HCT116 (cell line): ENCODE data around the gene DOCK3. TPM values are rescaled to one million over a fixed set of nuclear protein-coding genes. Genes with fewer than 3 reads are reported as not detected.
"Not testable (repeated sequence)": the region's sequence is repeated elsewhere in the genome, so short reads cannot be mapped to it uniquely, and the experiment has no call there.

Source experiments
- ATAC-seq: fragments of 200-7000 bp; cut with Tn5 transposase; 2 replicates; pipeline ENCODE4 v1.9.1; 2020; ENCODE audit warnings: mild to moderate bottlenecking, moderate library complexity
- BruUV-seq: library from RNA; stranded (reverse); fragments of 400-500 nt; replicated peaks from 2 replicates; lab custom pipeline; 2021; lab: Mats Ljungman, UMichigan
- CTCF ChIA-PET: fragments of 300-600 bp; sonication (Branson Sonifier 250); formaldehyde crosslinking; loops from one replicate; lab custom pipeline; 2021; ENCODE audit warnings: antibody characterized with exemption; lab: Charles Lee
- POLR2A ChIA-PET: fragments of 300-600, 350-600 bp; sonication (Branson Sonifier 250); formaldehyde crosslinking; loops from one replicate; lab custom pipeline; 2021; ENCODE audit warnings: antibody characterized with exemption; lab: Charles Lee
- RAD21 ChIA-PET, 2 experiments: fragments of 300-600 bp; sonication (Branson Sonifier 250); formaldehyde crosslinking; loops; one replicate each; lab custom pipeline; 2023; ENCODE audit warnings: low total read pairs in 2 of 2; ENCODE audit not compliant: uncharacterized antibody in 2 of 2, unreplicated experiment in 2 of 2, low non-redundant PET in 1 of 2; lab: Charles Lee
- DNase-seq: peaks from one replicate; pipeline ENCODE4 v3.0.0-alpha.2; 2010; ENCODE audit warnings: low read depth, low spot score
- H2AFZ ChIP-seq: fragments of 200-600 bp; shearing (Covaris generic), sonication (generic); 2 replicates; pipeline ENCODE4 v1.6.1; 2017; ENCODE audit warnings: low read depth, mixed run types, mixed read lengths, antibody characterized with exemption, low read length; ENCODE audit not compliant: poor library complexity, severe bottlenecking
- H3K27ac ChIP-seq: 2 replicates; pipeline ENCODE4 v1.5.1; 2012; ENCODE audit warnings: low read depth, low read length
- H3K27me3 ChIP-seq: fragments of 200-600 bp; sonication (generic); 2 replicates; pipeline ENCODE4 v1.6.1; 2016; ENCODE audit warnings: mixed run types, low read length, mixed read lengths; ENCODE audit not compliant: insufficient read depth
- H3K36me3 ChIP-seq, 2 experiments: fragments of 200-500 bp in 1 of 2; fragments of 200-600 bp in 1 of 2; sonication (Bioruptor generic) in 1 of 2; sonication (generic) in 1 of 2; 2 replicates each; pipeline versions ENCODE4 v1.5.1 to v1.6.1; 2014 to 2016; ENCODE audit warnings: low read length in 2 of 2, inconsistent platforms in 1 of 2, mixed read lengths in 1 of 2, mixed run types in 1 of 2; ENCODE audit not compliant: insufficient read depth in 2 of 2, control insufficient read depth in 1 of 2
- H3K4me1 ChIP-seq, 2 experiments: fragments of 200-600 bp in 1 of 2; sonication (generic) in 1 of 2; 2 replicates each; pipeline versions ENCODE4 v1.5.1 to v1.6.1; 2012 to 2017; ENCODE audit warnings: low read length in 2 of 2, inconsistent platforms in 1 of 2, mild to moderate bottlenecking in 1 of 2, mixed read lengths in 1 of 2, mixed run types in 1 of 2, moderate library complexity in 1 of 2; ENCODE audit not compliant: insufficient read depth in 2 of 2, control insufficient read depth in 1 of 2
- H3K4me2 ChIP-seq: fragments of 200-600 bp; sonication (generic); 2 replicates; pipeline ENCODE4 v1.6.1; 2017; ENCODE audit warnings: mixed run types, low read length, mixed read lengths
- H3K4me3 ChIP-seq, 2 experiments: fragments of 200-600 bp in 1 of 2; sonication (generic) in 1 of 2; replicated peaks in 1 of 2; 2 replicates each; pipeline ENCODE4 v1.5.1; 2011 to 2016; ENCODE audit warnings: low read length in 2 of 2, control low read depth in 1 of 2, low read depth in 1 of 2, mild to moderate bottlenecking in 1 of 2, mixed read lengths in 1 of 2, mixed run types in 1 of 2
- H3K79me2 ChIP-seq: fragments of 200-600 bp; sonication (generic); 2 replicates; pipeline ENCODE4 v1.6.1; 2017; ENCODE audit warnings: mild to moderate bottlenecking, mixed run types, low read length, moderate library complexity, mixed read lengths; ENCODE audit not compliant: insufficient read depth
- H3K9ac ChIP-seq: fragments of 200-600 bp; sonication (generic); 2 replicates; pipeline ENCODE4 v1.6.1; 2016; ENCODE audit warnings: low read length, mixed read lengths
- H3K9me2 ChIP-seq: fragments of 200-600 bp; sonication (generic), shearing (Covaris generic); 2 replicates; pipeline ENCODE4 v1.6.1; 2017; ENCODE audit warnings: mixed run types, mild to moderate bottlenecking, moderate library complexity; ENCODE audit not compliant: insufficient read depth
- H3K9me3 ChIP-seq, 2 experiments: fragments of 200-500 bp in 1 of 2; fragments of 200-600 bp in 1 of 2; sonication (Bioruptor generic) in 1 of 2; sonication (generic) in 1 of 2; 2 replicates each; pipeline ENCODE4 v1.6.1; 2014 to 2017; ENCODE audit warnings: low read length in 2 of 2, mixed read lengths in 2 of 2, inconsistent platforms in 1 of 2, low read depth in 1 of 2, mild to moderate bottlenecking in 1 of 2, mixed run types in 1 of 2, moderate library complexity in 1 of 2; ENCODE audit not compliant: control insufficient read depth in 1 of 2, insufficient read depth in 1 of 2
- H4K20me1 ChIP-seq: fragments of 200-600 bp; sonication (generic), shearing (Covaris generic); 2 replicates; pipeline ENCODE4 v1.6.1; 2017; ENCODE audit warnings: mixed run types, mild to moderate bottlenecking, moderate library complexity; ENCODE audit not compliant: insufficient read depth
- CBX3 ChIP-seq: IDR thresholded peaks from 2 replicates; pipeline ENCODE4 v1.6.1; 2012; ENCODE audit warnings: low read depth
- CEBPB ChIP-seq: IDR thresholded peaks from 2 replicates; pipeline ENCODE4 v1.6.1; 2012; ENCODE audit warnings: low read depth
- EZH2 ChIP-seq: fragments of 200-600 bp; sonication (generic); IDR thresholded peaks from 2 replicates; pipeline ENCODE4 v1.6.1; 2017; ENCODE audit warnings: antibody characterized with exemption, mixed run types
- FOSL1 ChIP-seq: IDR thresholded peaks from 2 replicates; pipeline ENCODE4 v1.6.1; 2012; ENCODE audit warnings: low read depth
- SIN3A ChIP-seq: IDR thresholded peaks from 2 replicates; pipeline ENCODE4 v1.6.1; 2012; ENCODE audit warnings: low read depth
- ZBTB33 ChIP-seq: IDR thresholded peaks from 2 replicates; pipeline ENCODE4 v1.6.1; 2011; ENCODE audit warnings: mild to moderate bottlenecking, low read length, moderate library complexity; ENCODE audit not compliant: insufficient replicate concordance; ENCODE audit errors: extremely low read depth
- ZNF274 ChIP-seq: fragments of 200-500 bp; sonication (Bioruptor generic); IDR thresholded peaks from 2 replicates; pipeline ENCODE4 v1.6.1; 2014; ENCODE audit warnings: mild to moderate bottlenecking, low read depth, low read length, inconsistent platforms
- intact Hi-C: fragments of 100-400 bp; cut with micrococcal nuclease; formaldehyde crosslinking; loops from 2 replicates; pipeline ENCODE4 v1.10.0; 2022
- total RNA-seq: library from RNA; stranded (reverse); gene quantifications from one replicate; pipeline ENCODE4 v1.2.1, GENCODE V29; 2021; ENCODE audit not compliant: unreplicated experiment
- TF ChIP-seq, protein P1 (sequence below): IDR thresholded peaks from 2 replicates; pipeline ENCODE4 v1.6.1; 2012
- TF ChIP-seq, protein P2 (sequence below): IDR thresholded peaks from 2 replicates; pipeline ENCODE4 v1.6.1; 2012; ENCODE audit warnings: low read depth

The DOCK3 gene
- total RNA-seq, 1 experiment from 2014 or later = 4.2 TPM

DNA sequence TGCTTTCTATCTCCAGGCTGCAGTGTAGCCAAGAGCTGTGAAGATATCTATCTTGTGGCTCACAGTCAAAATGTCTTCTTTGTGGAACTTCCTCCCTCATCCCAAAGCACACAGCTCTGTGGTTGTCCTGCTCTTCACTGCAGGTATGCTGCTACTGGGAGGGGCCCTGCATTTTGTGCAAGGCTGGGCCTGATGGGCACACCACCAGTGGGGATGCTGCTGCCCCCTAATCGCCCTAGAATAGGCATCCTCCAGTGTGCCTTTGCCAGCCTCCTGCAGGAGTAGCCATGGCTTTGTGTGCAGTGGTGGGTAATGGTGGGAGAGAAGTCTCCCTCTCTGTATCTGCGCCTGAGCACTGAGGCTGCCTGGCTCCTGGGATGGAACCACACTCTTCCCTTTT, 297.3 kb downstream of the DOCK3 start (continued):
- no peak for TF ChIP-seq ZBTB33
- no peak for TF ChIP-seq EZH2
- TF ChIP-seq SIN3A = no peak
- TF ChIP-seq FOSL1 = no peak
- TF ChIP-seq, protein P1, sequence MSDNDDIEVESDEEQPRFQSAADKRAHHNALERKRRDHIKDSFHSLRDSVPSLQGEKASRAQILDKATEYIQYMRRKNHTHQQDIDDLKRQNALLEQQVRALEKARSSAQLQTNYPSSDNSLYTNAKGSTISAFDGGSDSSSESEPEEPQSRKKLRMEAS = no peak
- TF ChIP-seq, protein P2, sequence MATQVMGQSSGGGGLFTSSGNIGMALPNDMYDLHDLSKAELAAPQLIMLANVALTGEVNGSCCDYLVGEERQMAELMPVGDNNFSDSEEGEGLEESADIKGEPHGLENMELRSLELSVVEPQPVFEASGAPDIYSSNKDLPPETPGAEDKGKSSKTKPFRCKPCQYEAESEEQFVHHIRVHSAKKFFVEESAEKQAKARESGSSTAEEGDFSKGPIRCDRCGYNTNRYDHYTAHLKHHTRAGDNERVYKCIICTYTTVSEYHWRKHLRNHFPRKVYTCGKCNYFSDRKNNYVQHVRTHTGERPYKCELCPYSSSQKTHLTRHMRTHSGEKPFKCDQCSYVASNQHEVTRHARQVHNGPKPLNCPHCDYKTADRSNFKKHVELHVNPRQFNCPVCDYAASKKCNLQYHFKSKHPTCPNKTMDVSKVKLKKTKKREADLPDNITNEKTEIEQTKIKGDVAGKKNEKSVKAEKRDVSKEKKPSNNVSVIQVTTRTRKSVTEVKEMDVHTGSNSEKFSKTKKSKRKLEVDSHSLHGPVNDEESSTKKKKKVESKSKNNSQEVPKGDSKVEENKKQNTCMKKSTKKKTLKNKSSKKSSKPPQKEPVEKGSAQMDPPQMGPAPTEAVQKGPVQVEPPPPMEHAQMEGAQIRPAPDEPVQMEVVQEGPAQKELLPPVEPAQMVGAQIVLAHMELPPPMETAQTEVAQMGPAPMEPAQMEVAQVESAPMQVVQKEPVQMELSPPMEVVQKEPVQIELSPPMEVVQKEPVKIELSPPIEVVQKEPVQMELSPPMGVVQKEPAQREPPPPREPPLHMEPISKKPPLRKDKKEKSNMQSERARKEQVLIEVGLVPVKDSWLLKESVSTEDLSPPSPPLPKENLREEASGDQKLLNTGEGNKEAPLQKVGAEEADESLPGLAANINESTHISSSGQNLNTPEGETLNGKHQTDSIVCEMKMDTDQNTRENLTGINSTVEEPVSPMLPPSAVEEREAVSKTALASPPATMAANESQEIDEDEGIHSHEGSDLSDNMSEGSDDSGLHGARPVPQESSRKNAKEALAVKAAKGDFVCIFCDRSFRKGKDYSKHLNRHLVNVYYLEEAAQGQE = no peak
- TF ChIP-seq CEBPB = no peak
- TF ChIP-seq CBX3 = no peak
- no peak for TF ChIP-seq ZNF274

GRCh38 chr3:50978586-50978985, 303.9 kb downstream of the DOCK3 start:
- CTCF ChIA-PET = interaction anchor here (1.1 to 1.2 kb wide), 2 partner anchors 20 to 522 kb away, joined by 3 to 4 read pairs; no protein-coding TSS in a partner anchor
- BruUV-seq, H3K4me1 ChIP-seq, ATAC-seq, POLR2A ChIA-PET, H3K27ac ChIP-seq, RAD21 ChIA-PET, H2AFZ ChIP-seq, H4K20me1 ChIP-seq, H3K36me3 ChIP-seq, H3K9me2 ChIP-seq, H3K9ac ChIP-seq, intact Hi-C loops, H3K9me3 ChIP-seq, H3K27me3 ChIP-seq, H3K79me2 ChIP-seq, H3K4me3 ChIP-seq, DNase-seq, H3K4me2 ChIP-seq: not testable (repeated sequence)
